ENCODE data around the gene PTCH1.

DNA sequence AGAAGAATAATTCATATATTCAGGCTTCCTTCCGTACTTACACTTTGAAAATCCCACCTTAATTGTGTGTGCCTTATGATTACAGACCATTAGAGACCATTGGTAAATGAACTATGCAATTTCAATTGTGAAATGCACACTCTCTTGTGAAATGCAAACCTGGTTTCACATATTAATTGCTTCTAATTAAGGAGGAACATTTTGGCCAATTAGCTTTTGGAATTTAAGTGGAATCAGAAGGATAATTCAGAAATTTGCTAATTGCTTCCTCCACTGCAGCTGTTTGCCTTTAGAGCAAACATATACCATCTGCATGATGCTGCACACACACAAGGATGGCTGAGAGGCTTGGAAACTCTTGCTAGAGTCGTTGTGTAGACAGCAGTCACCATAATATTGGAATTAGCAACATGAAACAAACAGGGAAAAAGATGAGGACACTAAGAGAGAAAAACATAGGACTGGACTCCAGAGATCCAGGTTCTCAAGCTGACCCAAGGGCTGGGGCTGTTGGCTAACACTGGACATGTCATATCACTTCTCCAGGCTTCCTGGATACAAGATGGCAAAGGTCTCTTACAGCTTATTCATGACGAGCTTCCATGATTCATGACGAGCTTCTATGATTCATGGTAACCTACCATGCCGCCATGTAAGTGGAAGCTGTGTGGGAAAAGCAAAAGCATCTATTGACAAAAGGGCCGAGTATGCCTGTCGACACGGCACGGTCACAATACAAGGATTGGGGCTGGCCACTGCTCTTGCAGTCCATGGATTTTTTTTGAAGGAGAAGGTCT lies 78.0 kb downstream of the PTCH1 start:
- TF ChIP-seq CTCF (IDR thresholded peaks at IDR 0.05; ENCODE audit: low read length): no peak
- no peak for TF ChIP-seq EZH2 (optimal IDR thresholded peaks at IDR 0.05; ENCODE audit: low read depth, low read length)
- no peak for TF ChIP-seq EZH2phosphoT487 (IDR thresholded peaks at IDR 0.05; ENCODE audit: low read length)
